22Rv1 (cell line): ENCODE measurements around the gene ZNF791.
A peak's percentile ranks its signal among the peaks of the same experiment; 100 is the strongest.
"Not testable (repeated sequence)": the region's sequence is repeated elsewhere in the genome, so short reads cannot be mapped to it uniquely, and the experiment has no call there.

ENCODE experiments used
- H3K27ac ChIP-seq: fragments of 450-650 bp; 2 replicates; pipeline ENCODE4 v1.5.1; 2017
- ZFX ChIP-seq: fragments of 450-650 bp; IDR thresholded peaks from 2 replicates; pipeline ENCODE4 v1.6.1; 2017; ENCODE audit warnings: antibody characterized with exemption, borderline replicate concordance
- TF ChIP-seq, protein P1 (sequence below): fragments of 450-650 bp; IDR thresholded peaks from 2 replicates; pipeline ENCODE4 v1.5.1; 2017; ENCODE audit warnings: mild to moderate bottlenecking

ZNF791 gene

DNA sequence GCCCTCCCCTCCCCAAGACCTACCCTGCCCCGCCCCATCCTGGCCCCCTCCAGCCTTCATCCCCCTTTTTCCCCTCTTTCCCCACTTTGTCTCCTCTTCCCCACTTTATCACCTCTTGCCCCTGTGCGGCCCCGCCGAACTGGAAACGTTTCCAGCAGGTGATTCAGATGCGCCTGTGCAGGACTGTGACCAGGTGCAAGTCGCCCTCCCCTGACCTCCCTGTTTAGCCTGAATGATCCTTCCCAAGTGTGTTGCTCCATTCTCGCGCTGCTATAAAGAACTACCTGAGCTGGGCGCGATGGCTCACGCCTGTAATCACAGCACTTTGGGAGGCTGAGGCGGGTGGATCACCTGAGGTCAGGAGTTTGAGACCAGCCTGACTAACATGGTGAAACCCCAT, 25.9 kb downstream of the ZNF791 start:
- no peak overlapping the region for H3K27ac ChIP-seq
- TF ChIP-seq, protein P1, sequence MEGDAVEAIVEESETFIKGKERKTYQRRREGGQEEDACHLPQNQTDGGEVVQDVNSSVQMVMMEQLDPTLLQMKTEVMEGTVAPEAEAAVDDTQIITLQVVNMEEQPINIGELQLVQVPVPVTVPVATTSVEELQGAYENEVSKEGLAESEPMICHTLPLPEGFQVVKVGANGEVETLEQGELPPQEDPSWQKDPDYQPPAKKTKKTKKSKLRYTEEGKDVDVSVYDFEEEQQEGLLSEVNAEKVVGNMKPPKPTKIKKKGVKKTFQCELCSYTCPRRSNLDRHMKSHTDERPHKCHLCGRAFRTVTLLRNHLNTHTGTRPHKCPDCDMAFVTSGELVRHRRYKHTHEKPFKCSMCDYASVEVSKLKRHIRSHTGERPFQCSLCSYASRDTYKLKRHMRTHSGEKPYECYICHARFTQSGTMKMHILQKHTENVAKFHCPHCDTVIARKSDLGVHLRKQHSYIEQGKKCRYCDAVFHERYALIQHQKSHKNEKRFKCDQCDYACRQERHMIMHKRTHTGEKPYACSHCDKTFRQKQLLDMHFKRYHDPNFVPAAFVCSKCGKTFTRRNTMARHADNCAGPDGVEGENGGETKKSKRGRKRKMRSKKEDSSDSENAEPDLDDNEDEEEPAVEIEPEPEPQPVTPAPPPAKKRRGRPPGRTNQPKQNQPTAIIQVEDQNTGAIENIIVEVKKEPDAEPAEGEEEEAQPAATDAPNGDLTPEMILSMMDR: no peak
- no peak for TF ChIP-seq ZFX

DNA sequence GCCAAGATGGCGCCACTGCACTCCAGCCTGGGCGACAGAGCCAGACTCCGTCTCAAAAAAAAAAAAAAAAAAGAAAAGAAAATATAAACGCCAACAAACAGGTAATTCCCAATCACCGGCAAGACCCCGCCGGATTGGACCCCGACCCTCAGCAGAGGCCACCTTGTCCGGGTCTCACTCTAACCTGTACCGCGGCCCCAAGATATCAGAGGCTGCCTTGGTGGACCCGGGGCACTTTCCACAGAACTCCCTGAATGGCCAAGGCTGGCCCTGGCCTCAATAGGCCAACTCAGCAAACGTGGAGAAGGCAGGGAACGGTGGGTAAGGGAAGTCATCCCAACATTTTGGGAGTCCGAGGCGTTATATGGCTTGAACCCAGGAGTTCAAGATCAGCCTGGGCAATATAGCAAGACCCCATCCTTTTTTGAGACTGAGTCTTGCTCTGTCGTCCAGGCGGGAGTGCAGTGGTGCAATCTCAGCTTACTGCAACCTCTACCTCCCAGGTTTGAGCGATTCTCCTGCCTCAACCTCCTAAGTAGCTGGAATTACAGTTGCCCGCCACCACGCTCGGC, 28.0 kb downstream of the ZNF791 start:
- TF ChIP-seq, protein P1: no peak
- no peak for TF ChIP-seq ZFX
- H3K27ac ChIP-seq: no peak overlapping the region

DNA sequence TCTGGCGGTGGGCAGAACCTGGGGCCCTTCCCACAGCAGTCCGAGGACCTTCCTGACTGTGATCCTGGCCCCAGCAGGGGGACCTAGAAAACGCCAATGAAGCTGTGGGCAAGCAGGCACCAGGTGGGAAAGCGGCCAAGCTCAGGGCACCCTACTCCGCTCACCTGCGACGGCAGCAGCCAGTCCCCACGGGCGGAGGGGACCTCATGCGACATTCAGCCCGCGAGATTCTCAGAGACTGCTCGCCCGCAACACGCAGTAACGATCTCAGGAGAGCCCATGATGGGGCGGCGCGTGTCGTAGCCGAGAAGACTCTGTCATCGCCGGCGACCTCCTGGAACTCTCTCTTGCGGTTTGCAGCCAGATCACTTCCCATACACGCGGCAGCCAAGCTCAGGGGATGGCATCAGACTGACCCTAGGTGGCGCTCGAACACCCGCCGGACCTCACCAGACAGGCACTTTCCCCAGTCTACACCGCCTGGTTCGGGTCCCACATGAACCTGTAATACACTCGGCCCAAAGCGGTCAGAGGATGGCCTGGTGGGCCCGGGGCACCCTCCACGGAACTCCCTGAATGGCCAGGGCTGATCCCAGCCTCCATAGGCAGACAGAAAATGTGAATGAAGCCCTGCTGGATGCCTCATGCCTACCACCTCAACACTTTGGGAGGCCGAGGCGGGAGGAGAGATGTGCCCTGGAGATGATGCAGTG, 29.3 kb downstream of the ZNF791 start:
- no peak overlapping the region for H3K27ac ChIP-seq
- no peak for TF ChIP-seq ZFX
- TF ChIP-seq, protein P1: peak; percentile 90

DNA sequence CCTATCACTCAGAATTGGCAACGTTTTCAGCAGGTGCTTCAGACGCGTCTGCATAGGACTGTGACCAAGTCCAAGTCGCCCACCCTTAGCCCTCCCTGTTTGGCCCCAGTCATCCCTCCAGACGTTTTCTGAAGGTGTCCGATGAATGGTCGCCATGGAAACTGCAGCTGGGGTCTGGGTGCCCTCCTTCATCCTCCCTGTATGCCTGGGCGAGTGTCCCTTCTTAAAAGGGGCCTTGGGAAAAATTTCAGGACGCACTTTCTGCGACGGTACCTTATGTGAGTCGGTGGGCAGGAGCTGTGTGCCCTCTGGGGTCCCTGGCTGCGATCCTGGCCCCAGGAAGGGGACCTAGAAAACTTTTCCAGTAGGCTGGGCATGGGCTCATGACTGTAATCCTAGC, 30.7 kb downstream of the ZNF791 start:
- TF ChIP-seq, protein P1: no peak
- TF ChIP-seq ZFX: no peak
- H3K27ac ChIP-seq: no peak overlapping the region

DNA sequence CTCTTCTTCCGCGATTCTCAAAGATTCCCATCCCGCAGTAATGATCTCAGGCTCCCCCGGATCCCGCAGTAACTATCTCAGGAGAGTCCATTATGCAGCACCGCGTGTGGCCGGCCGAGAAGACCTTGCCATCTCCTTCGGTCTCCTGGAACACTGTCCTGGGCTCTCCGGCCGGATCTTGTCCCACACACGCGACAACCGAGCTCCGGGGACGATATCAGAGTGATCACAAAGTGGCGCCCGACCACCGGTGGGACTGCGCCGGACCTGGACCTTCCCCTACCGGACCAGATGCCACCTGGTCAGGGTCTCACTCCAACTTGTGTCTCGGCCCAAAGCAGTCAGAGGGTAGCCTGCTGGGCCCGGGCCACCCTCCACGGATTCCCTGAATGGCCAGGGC, 31.8 kb downstream of the ZNF791 start:
- H3K27ac ChIP-seq: no peak overlapping the region
- TF ChIP-seq ZFX: no peak

DNA sequence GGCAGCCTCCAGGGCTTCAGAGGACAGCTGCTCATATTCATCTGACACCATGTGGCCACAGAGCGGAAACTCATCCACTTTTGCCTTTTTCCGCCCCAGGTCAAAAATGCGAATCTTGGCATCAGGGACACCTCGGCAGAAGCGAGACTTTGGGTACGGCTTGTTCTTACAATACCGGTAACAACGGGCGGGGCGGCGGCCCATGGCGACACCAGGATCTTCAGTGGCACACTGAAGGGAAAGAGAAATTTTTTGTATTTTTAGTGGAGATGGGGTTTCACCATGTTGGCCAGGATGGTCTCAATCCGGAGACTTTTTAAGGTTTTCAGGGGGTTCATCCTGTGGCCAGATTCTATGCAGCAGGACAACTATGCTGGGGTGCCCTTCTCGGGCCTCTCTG, 33.0 kb downstream of the ZNF791 start:
- not testable (repeated sequence) for H3K27ac ChIP-seq

DNA sequence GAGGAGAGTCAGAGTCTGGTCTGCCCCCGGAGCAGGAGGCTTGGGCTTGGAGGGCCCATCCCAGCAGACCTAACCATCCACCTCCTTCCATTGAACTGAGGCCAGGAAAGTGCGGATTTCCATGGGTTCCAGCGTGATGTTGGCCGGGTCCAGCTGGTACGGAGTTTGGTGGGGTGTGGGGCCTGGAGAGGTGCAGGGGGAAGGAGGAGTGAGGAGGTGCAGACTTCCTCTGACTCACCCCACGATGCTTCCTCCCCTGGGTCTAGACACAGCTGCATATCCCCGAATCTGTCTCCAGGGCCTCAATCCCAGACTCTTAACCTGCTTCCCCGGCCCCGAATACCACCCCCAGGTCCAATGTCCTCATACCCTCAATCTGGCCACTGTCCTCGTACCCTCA, 35.8 kb downstream of the ZNF791 start:
- no peak overlapping the region for H3K27ac ChIP-seq
- TF ChIP-seq ZFX: no peak
- TF ChIP-seq, protein P1: no peak

DNA sequence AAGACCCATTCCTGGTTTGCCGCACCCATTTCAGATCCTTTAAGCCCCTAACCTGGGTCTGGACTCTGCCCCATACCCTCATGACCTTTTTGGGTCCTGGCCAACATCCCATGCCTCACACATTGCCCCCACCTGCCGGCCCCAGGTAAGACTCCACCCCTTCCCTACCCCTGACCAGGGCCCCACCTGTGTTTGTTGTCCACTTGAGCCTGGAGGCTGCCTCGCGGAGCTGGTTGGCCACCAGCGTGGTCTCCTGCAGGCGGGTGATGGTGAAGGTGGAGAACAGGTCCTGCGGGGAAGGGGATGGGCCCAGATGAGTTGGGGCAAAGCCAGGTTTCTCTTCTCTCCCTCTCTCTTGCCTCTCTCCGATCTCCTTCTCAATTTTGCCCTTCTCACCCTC, 36.3 kb downstream of the ZNF791 start:
- TF ChIP-seq, protein P1: no peak
- TF ChIP-seq ZFX: no peak
- peak overlapping the region; percentile 65 for H3K27ac ChIP-seq
